ENCODE data around the gene ITGA2.

ITGA2 gene

GRCh38 chr5:53003144-53003543 is 14.0 kb downstream of the ITGA2 start:
- no peak for DNase-seq (ENCODE audit: low read depth)
- TF ChIP-seq MYC (IDR thresholded peaks at IDR 0.05; ENCODE audit: low read depth, low read length) (no peak), POLR2A (IDR thresholded peaks at IDR 0.05; ENCODE audit: extremely low read depth, insufficient read length) (no peak), MAX (IDR thresholded peaks at IDR 0.05; ENCODE audit: low read depth, low read length) (no peak), CTCF (IDR thresholded peaks at IDR 0.05; ENCODE audit: low read depth, low read length) (no peak)
- H3K4me3 ChIP-seq (ENCODE audit: low read depth, low read length): no peak overlapping the region

- H3K4me3 ChIP-seq (ENCODE audit: low read depth, low read length): no peak overlapping the region
- DNase-seq (ENCODE audit: low read depth): no peak
- TF ChIP-seq MYC (IDR thresholded peaks at IDR 0.05; ENCODE audit: low read depth, low read length) (no peak), MAX (IDR thresholded peaks at IDR 0.05; ENCODE audit: low read depth, low read length) (no peak), POLR2A (IDR thresholded peaks at IDR 0.05; ENCODE audit: extremely low read depth, insufficient read length) (no peak), CTCF (IDR thresholded peaks at IDR 0.05; ENCODE audit: low read depth, low read length) (no peak)
Observed at GRCh38 chr5:53006911-53007890, 18.0 kb downstream of the ITGA2 start.

- H3K4me3 ChIP-seq (ENCODE audit: low read depth, low read length): no peak overlapping the region
- peak; percentile 23 for DNase-seq (ENCODE audit: low read depth)
- TF ChIP-seq MAX (IDR thresholded peaks at IDR 0.05; ENCODE audit: low read depth, low read length): peak; percentile 76
- peak; percentile 71 for TF ChIP-seq MYC (IDR thresholded peaks at IDR 0.05; ENCODE audit: low read depth, low read length)
- TF ChIP-seq POLR2A (IDR thresholded peaks at IDR 0.05; ENCODE audit: extremely low read depth, insufficient read length): no peak
- no peak for TF ChIP-seq CTCF (IDR thresholded peaks at IDR 0.05; ENCODE audit: low read depth, low read length)
Observed at GRCh38 chr5:53008751-53009150, 19.6 kb downstream of the ITGA2 start.

- no peak for TF ChIP-seq MYC (IDR thresholded peaks at IDR 0.05; ENCODE audit: low read depth, low read length)
- TF ChIP-seq POLR2A (IDR thresholded peaks at IDR 0.05; ENCODE audit: extremely low read depth, insufficient read length): no peak
- TF ChIP-seq MAX (IDR thresholded peaks at IDR 0.05; ENCODE audit: low read depth, low read length): no peak
- DNase-seq (ENCODE audit: low read depth): no peak
- H3K4me3 ChIP-seq (ENCODE audit: low read depth, low read length): no peak overlapping the region
Observed at GRCh38 chr5:53009816-53010215, 20.7 kb downstream of the ITGA2 start.

GRCh38 chr5:53010814-53011213 is 21.7 kb downstream of the ITGA2 start:
- no peak for DNase-seq (ENCODE audit: low read depth)
- TF ChIP-seq MYC (IDR thresholded peaks at IDR 0.05; ENCODE audit: low read depth, low read length): no peak
- TF ChIP-seq CTCF (IDR thresholded peaks at IDR 0.05; ENCODE audit: low read depth, low read length): no peak
- H3K4me3 ChIP-seq (ENCODE audit: low read depth, low read length): no peak overlapping the region

- no peak for TF ChIP-seq MAX (IDR thresholded peaks at IDR 0.05; ENCODE audit: low read depth, low read length)
- no peak for TF ChIP-seq CTCF (IDR thresholded peaks at IDR 0.05; ENCODE audit: low read depth, low read length)
- no peak for TF ChIP-seq POLR2A (IDR thresholded peaks at IDR 0.05; ENCODE audit: extremely low read depth, insufficient read length)
- no peak for TF ChIP-seq MYC (IDR thresholded peaks at IDR 0.05; ENCODE audit: low read depth, low read length)
- no peak for DNase-seq (ENCODE audit: low read depth)
- H3K4me3 ChIP-seq (ENCODE audit: low read depth, low read length): no peak overlapping the region
Observed at GRCh38 chr5:53011233-53011632, 22.1 kb downstream of the ITGA2 start.

Data from NB4 (cell line).